HepG2 (cell line): ENCODE results near the gene C19orf73. TPM values are rescaled to one million over a fixed set of nuclear protein-coding genes. Genes with fewer than 3 reads are reported as not detected.

Source experiments
- ASH2L ChIP-seq: fragments of 300-600, 200-600 bp; sonication (generic); IDR thresholded peaks from 2 replicates; pipeline ENCODE4 v1.7.0; 2017; ENCODE audit warnings: low read depth, mild to moderate bottlenecking, moderate library complexity, mixed read lengths, low read length; ENCODE audit not compliant: insufficient read length
- CCDC6 ChIP-seq: sonication (generic); formaldehyde crosslinking; IDR thresholded peaks from 2 replicates; pipeline ENCODE4 v1.8.1; 2022; ENCODE audit warnings: mild to moderate bottlenecking, missing genetic modification reagents, moderate library complexity
- DMAP1 ChIP-seq: IDR thresholded peaks from 2 replicates; pipeline ENCODE4 v1.6.1; 2016
- DZIP1 ChIP-seq: sonication (generic); formaldehyde crosslinking; IDR thresholded peaks from 2 replicates; pipeline ENCODE4 v1.5.0; 2020; ENCODE audit warnings: mild to moderate bottlenecking, missing genetic modification reagents
- GLMP ChIP-seq: sonication (generic); formaldehyde crosslinking; IDR thresholded peaks from 2 replicates; pipeline ENCODE4 v1.9.0; 2021; ENCODE audit warnings: missing genetic modification reagents, mild to moderate bottlenecking, borderline replicate concordance
- HDAC2 ChIP-seq: sonication (generic); formaldehyde crosslinking; IDR thresholded peaks from 2 replicates; pipeline ENCODE4 v1.4.0; 2020; ENCODE audit warnings: missing genetic modification reagents
- IRF2 ChIP-seq: IDR thresholded peaks from 2 replicates; pipeline ENCODE4 v1.6.1; 2018; ENCODE audit warnings: missing genetic modification reagents, missing compliant biosample characterization
- MAF1 ChIP-seq: sonication (generic); formaldehyde crosslinking; IDR thresholded peaks from 2 replicates; pipeline ENCODE4 v1.5.0; 2020; ENCODE audit warnings: missing genetic modification reagents, borderline replicate concordance
- MYC ChIP-seq: sonication (generic); formaldehyde crosslinking; IDR thresholded peaks from 2 replicates; pipeline ENCODE4 v1.9.0; 2021; ENCODE audit warnings: missing genetic modification reagents, borderline replicate concordance
- PHF8 ChIP-seq: sonication (generic); formaldehyde crosslinking; IDR thresholded peaks from 2 replicates; pipeline ENCODE4 v1.5.0; 2020; ENCODE audit warnings: missing genetic modification reagents
- SKI ChIP-seq: fragments of 450-650 bp; IDR thresholded peaks from one replicate; pipeline ENCODE4 v1.6.1; 2018; ENCODE audit warnings: mild to moderate bottlenecking; ENCODE audit not compliant: partially characterized antibody
- SOX6 ChIP-seq, 2 experiments: fragments of 450-650 bp in 1 of 2; sonication (generic) in 1 of 2; formaldehyde crosslinking in 1 of 2; IDR thresholded peaks; 2 replicates each; pipeline versions ENCODE4 v1.4.0 to v1.6.1; 2017 to 2020; ENCODE audit warnings: antibody characterized with exemption in 1 of 2, mild to moderate bottlenecking in 1 of 2, missing genetic modification reagents in 1 of 2
- SRY ChIP-seq: sonication (generic); formaldehyde crosslinking; IDR thresholded peaks from 2 replicates; pipeline ENCODE4 v1.8.0; 2022; ENCODE audit warnings: mild to moderate bottlenecking, missing genetic modification reagents
- THAP8 ChIP-seq: sonication (generic); formaldehyde crosslinking; IDR thresholded peaks from 2 replicates; pipeline ENCODE4 v1.5.1; 2020; ENCODE audit warnings: missing genetic modification reagents, mild to moderate bottlenecking, borderline replicate concordance
- TOPORS ChIP-seq: sonication (generic); formaldehyde crosslinking; IDR thresholded peaks from 2 replicates; pipeline ENCODE4 v1.8.0; 2023; ENCODE audit warnings: mild to moderate bottlenecking, missing genetic modification reagents
- ZNF160 ChIP-seq: sonication (generic); formaldehyde crosslinking; IDR thresholded peaks from 2 replicates; pipeline ENCODE4 v1.8.0; 2022; ENCODE audit warnings: mild to moderate bottlenecking, inconsistent platforms, missing genetic modification reagents
- ZNF296 ChIP-seq: sonication (generic); formaldehyde crosslinking; conservative IDR thresholded peaks from 2 replicates; pipeline ENCODE4 v1.5.0; 2020; ENCODE audit warnings: mild to moderate bottlenecking, missing genetic modification reagents
- polyA plus RNA-seq, 8 experiments: library from polyadenylated mRNA; depleted of rRNA in 3 of 8; stranded (reverse) in 7 of 8; unstranded in 1 of 8; fragments of >200 nt; fragmentation: Illumina TruSeq in 4 of 8; extraction: Trizol in 4 of 8; gene quantifications; 2 replicates each; pipeline versions ENCODE4 v1.2.1 to v1.2.3, GENCODE V29; 2011 to 2016; ENCODE audit warnings: low read depth in 4 of 8, missing spikeins in 1 of 8, mixed read lengths in 1 of 8; ENCODE audit not compliant: insufficient read depth in 1 of 8
- total RNA-seq, 5 experiments: library from RNA; depleted of rRNA; stranded (reverse); fragments of >200 nt; fragmentation: Illumina TruSeq; extraction: Trizol; gene quantifications; 2 replicates each; pipeline ENCODE4 v1.2.3, GENCODE V29; 2016; ENCODE audit warnings: low read depth in 1 of 5
- TF ChIP-seq, protein P1 (sequence below): sonication (generic); formaldehyde crosslinking; IDR thresholded peaks from 2 replicates; pipeline ENCODE4 v1.8.1; 2023; ENCODE audit warnings: mild to moderate bottlenecking, missing genetic modification reagents
- TF ChIP-seq, protein P2 (sequence below): IDR thresholded peaks from 2 replicates; pipeline ENCODE4 v1.6.1; 2016; ENCODE audit warnings: low read depth
- TF ChIP-seq, protein P3 (sequence below): sonication (generic); formaldehyde crosslinking; IDR thresholded peaks from 2 replicates; pipeline ENCODE4 v1.4.0; 2020; ENCODE audit warnings: low read depth, mild to moderate bottlenecking, missing genetic modification reagents

The C19orf73 gene
- total and polyA plus RNA-seq, 2 of the 13 experiments (the other 11 are each of a cell fraction or from before 2014, with no cell fraction given) = 1.4 to 1.5 TPM

DNA sequence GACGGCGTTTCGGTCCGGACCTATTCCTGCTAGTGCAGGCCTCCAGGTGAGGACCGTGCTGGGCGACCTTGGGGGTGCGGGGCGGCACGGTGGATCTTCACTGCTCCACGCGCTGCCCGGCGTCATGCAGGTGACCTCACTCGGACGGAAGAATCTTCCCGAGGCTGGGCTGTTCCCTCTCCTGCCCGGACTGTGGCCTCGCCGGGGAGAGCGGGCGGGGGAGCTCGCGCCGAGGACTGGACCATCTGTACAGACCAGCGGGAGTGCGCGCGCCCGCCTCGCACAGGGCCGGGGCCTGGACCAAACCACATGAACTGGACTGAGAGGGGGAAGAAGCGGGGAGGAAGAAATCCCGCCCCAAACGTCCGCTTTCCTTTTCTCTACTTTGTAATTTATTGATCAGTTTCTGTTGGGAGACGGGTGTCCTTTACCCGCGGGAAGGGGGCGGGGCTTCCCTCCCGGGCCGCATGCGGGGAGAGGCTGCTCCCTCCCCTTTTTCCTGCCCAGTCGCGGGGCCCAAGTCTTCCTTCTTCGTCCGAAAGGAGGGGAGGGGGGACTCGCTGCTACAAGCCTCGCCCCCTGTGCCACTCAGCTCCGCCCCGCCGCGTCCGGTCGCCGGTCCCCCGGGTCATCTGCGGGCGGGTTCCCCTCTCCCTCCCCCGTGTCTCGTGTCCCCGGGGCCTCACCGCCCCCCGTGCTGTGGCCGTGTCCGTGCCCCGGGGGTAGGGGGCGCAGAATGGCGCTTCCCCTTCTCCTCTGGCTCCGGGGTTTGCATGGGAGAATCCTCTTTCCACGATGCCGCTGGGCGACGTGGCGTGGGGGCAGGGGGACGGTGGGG lies 31.4 kb upstream of the C19orf73 start (continued):
- TF ChIP-seq, protein P1, sequence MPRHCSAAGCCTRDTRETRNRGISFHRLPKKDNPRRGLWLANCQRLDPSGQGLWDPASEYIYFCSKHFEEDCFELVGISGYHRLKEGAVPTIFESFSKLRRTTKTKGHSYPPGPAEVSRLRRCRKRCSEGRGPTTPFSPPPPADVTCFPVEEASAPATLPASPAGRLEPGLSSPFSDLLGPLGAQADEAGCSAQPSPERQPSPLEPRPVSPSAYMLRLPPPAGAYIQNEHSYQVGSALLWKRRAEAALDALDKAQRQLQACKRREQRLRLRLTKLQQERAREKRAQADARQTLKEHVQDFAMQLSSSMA (CRISPR knock-in tag) = peak; percentile 75; the same call in 1 of the 2 replicates
- TF ChIP-seq SRY = peak; percentile 71
- 0 out of 2 replicates have a peak, but pooled peaks have one; percentile 18 for TF ChIP-seq DMAP1
- 0 out of 2 replicates have a peak, but pooled peaks have one; percentile 65 for TF ChIP-seq ZNF160
- TF ChIP-seq CCDC6 (CRISPR knock-in tag) = no peak
- TF ChIP-seq, protein P2, sequence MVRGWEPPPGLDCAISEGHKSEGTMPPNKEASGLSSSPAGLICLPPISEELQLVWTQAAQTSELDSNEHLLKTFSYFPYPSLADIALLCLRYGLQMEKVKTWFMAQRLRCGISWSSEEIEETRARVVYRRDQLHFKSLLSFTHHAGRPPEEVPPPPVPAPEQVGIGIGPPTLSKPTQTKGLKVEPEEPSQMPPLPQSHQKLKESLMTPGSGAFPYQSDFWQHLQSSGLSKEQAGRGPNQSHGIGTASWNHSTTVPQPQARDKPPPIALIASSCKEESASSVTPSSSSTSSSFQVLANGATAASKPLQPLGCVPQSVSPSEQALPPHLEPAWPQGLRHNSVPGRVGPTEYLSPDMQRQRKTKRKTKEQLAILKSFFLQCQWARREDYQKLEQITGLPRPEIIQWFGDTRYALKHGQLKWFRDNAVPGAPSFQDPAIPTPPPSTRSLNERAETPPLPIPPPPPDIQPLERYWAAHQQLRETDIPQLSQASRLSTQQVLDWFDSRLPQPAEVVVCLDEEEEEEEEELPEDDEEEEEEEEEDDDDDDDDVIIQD = no peak
- TF ChIP-seq GLMP (CRISPR knock-in tag) = no peak
- no peak; the same call in 1 of the 2 replicates for TF ChIP-seq DZIP1
- no peak for TF ChIP-seq ASH2L
- peak; percentile 67; the same call in 1 of the 2 replicates for TF ChIP-seq ZNF296
- TF ChIP-seq SOX6 (IDR thresholded peaks at IDR 0.05) = no peak
- TF ChIP-seq SOX6 (CRISPR knock-in tag; IDR thresholded peaks at IDR 0.05) = peak; percentile 68; the same call in 1 of the 2 replicates
- peak; percentile 62 for TF ChIP-seq PHF8 (CRISPR knock-in tag)
- no peak for TF ChIP-seq MAF1 (CRISPR knock-in tag)
- TF ChIP-seq IRF2 (CRISPR knock-in tag) = 0 out of 2 replicates have a peak, but pooled peaks have one; percentile 40
- TF ChIP-seq THAP8 (CRISPR knock-in tag) = 0 out of 2 replicates have a peak, but pooled peaks have one; percentile 72
- TF ChIP-seq MYC (CRISPR knock-in tag) = peak; percentile 71
- no peak for TF ChIP-seq SKI
- TF ChIP-seq, protein P3, sequence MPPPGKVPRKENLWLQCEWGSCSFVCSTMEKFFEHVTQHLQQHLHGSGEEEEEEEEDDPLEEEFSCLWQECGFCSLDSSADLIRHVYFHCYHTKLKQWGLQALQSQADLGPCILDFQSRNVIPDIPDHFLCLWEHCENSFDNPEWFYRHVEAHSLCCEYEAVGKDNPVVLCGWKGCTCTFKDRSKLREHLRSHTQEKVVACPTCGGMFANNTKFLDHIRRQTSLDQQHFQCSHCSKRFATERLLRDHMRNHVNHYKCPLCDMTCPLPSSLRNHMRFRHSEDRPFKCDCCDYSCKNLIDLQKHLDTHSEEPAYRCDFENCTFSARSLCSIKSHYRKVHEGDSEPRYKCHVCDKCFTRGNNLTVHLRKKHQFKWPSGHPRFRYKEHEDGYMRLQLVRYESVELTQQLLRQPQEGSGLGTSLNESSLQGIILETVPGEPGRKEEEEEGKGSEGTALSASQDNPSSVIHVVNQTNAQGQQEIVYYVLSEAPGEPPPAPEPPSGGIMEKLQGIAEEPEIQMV (CRISPR knock-in tag) = 0 out of 2 replicates have a peak, but pooled peaks have one; percentile 62
- no peak for TF ChIP-seq HDAC2 (CRISPR knock-in tag)
- 0 out of 2 replicates have a peak, but pooled peaks have one; percentile 29 for TF ChIP-seq TOPORS (CRISPR knock-in tag)
